ENCODE measurements around the gene PNMT.

Gene PNMT

DNA sequence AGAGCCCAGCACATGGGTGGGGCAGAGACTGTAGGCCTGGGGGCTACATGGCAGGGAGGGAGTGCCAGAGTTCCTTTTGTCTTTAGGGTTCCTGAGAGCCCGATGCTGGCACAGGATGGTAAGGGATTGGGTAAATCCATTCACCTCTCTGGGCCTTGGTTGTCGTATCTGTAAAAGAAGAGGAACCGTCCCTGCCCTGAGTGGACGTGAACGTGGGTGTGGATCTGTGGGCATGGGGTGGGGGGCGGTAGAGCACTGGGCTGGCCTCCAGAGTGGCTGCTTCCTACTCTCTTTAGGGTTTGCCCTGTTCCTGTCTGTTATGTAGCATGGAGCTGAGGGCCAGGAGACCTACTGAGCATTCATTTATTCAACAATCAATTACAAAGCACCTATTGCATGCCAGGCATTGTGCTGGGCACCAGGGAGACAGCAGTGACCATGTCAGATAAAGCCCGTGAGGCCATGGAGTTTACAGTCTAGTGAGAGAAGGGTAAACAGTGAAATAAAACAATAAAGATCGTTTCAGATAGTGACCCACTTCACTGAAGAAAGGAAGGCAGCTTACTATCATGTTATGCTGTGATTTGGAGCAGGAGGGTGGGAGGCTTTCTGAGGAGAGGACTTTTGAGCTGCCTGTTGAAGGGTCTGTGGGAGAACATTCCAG is 16.2 kb upstream of the PNMT start:
- no peak overlapping the region for H3K27ac ChIP-seq
- no peak for DNase-seq (ENCODE audit: low read depth, low spot score)

DNA sequence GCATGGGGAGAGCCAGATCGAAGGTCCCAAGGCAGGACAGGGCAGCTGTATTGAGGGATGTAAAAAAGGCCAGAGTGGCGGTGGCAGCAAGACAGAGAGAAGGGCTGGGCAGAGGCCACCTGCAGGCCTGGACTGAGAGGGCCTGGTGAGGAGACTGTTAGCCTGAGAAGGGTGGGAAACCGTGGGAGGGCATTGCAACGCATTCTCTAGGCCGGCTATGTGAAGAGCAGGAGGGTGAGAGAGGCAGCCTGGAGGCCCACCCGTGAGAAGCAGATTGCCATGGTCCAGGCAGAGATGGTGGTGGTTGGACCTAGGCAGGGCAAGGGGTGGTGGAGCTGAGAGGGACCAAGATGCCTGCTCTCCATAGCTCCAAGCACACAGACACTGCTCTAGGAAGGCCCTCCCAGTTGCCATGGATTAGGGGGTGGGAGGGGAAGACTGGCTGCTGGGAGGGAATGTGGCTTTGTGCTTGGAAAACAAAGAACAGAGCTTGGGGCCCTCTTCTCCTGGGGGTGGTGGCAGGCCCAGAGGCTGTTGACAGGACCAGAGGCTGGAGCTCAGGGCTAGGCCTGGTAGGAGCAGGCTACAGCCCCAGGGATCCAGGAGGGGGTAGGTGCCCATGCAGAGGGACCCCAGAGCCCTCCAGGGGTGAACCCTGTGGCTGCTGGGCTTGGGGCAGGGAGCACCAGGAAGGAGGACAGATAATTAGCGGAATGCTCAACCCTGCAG is 15.5 kb upstream of the PNMT start:
- H3K27ac ChIP-seq, result no peak overlapping the region
- DNase-seq (ENCODE audit: low read depth, low spot score), result no peak

DNA sequence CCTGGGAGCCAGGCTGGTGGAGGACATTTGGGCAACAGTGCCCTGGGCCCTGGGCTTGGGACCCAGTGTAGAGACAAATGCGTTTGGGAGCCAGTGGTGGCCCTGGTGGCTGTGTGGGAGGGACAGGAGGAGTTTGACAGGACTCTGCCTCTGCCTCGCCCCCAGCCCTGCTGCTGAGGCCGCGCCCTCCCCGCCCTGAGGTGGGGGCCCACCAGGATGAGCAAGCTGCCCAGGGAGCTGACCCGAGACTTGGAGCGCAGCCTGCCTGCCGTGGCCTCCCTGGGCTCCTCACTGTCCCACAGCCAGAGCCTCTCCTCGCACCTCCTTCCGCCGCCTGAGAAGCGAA is 15.0 kb upstream of the PNMT start:
- no peak overlapping the region for H3K27ac ChIP-seq
- no peak for DNase-seq (ENCODE audit: low read depth, low spot score)

DNA sequence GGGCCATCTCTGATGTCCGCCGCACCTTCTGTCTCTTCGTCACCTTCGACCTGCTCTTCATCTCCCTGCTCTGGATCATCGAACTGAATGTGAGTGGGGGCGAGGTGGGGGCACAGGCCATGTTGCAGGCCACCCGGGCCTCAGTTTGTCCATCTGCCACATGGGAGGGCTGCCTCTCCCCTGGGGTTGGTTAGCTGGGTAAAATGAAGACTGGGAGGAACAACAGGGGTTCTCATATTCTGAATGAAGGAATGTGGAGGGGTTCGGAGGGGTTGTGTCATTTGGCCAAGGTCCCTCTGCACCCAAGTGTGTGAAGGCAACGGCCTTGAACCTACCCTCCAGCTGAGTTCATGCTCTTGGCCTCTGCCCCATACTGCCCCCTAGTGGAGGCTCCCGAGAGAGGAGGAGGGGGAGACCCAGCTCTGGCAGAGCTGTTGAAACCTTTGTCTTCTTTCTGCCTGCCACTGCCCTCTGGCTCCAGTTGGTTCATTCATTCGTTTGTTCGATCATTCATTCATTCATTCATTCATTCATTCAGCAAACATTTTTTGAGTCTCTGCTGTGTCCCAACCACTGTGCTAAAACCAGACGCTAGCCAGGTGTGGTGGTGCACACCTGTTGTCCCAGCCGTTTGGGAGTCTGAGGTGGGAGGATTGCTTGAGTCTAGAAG is 14.5 kb upstream of the PNMT start:
- H3K27ac ChIP-seq, result no peak overlapping the region
- DNase-seq (ENCODE audit: low read depth, low spot score), result no peak

DNA sequence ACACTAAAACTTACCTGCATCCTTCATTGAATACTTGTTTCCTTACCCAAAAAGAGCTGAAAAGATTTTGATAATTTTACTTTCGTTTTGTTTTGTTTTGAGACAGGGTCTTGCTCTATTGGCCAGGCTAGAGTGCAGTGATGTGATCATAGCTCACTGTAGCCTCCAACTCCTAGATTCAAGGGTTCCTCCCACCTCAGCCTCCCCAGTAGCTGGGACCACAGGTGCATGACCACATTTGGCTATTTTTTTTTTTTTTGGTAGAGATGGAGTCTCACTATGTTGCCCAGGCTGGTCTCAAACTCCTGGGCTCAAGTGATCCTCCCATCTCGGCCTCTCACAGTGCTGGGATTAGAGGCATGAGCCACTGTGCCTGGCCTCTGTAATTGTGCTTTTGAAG is 13.1 kb upstream of the PNMT start:
- H3K27ac ChIP-seq, result no peak overlapping the region
- no peak for DNase-seq (ENCODE audit: low read depth, low spot score)

DNA sequence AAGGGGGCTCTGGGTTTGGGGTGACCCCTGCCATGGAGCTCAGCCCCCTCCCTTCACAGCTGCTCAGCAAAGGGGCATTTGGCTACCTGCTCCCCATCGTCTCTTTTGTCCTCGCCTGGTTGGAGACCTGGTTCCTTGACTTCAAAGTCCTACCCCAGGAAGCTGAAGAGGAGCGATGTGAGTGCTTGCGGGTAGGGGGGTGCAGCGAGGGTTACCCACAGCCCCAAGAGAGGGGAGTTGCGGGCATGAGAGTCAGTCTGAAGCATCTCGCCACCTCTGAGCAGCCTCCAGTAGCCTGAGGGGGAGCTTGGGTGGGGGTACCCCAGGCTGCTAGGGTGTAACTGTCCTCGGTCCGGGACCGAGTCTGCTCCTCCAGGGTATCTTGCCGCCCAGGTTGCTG is 9.9 kb upstream of the PNMT start:
- H3K27ac ChIP-seq, result no peak overlapping the region
- DNase-seq (ENCODE audit: low read depth, low spot score), result no peak

DNA sequence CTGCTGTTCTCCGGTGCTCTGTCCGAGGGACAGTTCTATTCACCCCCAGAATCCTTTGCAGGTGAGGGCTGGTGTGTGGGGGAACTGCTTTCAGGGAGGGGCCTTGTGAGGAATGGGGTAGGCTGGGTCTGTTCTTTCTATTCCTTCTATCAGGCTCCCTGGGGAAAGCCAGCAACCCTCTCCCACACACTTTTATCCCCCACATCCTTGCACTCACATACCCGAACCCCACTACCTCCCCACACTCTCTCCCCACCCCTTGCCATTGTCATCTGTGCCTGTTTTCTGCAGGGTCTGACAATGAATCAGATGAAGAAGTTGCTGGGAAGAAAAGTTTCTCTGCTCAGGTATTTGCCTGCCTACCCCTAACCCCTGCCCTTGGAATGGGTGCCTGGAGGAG is 9.5 kb upstream of the PNMT start:
- DNase-seq (ENCODE audit: low read depth, low spot score), result no peak
- no peak overlapping the region for H3K27ac ChIP-seq

DNA sequence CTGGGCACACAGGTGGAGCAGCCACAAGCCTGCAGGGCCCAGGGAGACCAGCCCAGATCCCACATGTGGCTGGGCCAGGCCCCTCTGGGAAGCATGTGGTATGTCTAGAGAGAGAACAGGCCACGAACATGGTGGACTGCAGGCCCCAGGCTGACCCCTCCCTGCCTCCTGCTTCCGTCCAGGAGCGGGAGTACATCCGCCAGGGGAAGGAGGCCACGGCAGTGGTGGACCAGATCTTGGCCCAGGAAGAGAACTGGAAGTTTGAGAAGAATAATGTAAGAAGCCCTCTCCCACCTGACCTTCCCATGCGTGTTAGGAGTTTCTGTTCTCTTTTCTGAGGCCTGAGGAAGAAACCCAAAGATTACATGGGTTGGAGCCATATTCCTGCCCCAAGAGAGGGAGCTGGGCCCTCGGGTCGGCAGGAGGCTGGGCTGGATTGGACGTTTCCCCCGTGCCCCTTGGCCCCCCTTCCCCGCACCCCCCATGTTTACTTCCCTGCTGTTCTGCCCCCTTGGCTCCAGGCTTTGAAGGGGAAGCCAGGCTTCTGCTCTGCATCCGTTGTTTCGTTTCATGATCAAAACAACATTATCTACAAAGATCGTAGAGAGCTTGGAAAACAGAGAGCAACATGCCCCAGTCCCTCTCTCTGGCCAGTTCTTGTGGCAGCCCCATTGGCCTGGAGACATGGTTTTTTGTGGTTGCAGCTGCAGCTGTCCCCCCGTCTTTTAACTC is 8.8 kb upstream of the PNMT start:
- no peak overlapping the region for H3K27ac ChIP-seq
- DNase-seq (ENCODE audit: low read depth, low spot score), result no peak

DNA sequence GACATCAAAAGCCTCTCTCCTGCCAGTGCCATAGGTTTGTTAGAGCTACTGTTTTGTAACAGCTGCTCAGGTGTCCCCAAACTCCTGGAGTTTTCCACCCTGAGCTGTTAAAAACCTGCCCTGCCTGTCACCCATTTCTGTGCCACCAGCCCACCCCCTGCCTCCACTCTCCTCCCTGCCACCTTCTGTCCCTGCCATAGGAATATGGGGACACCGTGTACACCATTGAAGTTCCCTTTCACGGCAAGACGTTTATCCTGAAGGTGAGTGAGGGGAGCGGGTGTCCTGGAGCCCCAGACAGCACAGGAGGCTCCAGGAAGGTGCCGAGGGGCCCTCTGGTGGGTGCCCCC is 8.3 kb upstream of the PNMT start:
- DNase-seq (ENCODE audit: low read depth, low spot score), result no peak
- no peak overlapping the region for H3K27ac ChIP-seq

DNA sequence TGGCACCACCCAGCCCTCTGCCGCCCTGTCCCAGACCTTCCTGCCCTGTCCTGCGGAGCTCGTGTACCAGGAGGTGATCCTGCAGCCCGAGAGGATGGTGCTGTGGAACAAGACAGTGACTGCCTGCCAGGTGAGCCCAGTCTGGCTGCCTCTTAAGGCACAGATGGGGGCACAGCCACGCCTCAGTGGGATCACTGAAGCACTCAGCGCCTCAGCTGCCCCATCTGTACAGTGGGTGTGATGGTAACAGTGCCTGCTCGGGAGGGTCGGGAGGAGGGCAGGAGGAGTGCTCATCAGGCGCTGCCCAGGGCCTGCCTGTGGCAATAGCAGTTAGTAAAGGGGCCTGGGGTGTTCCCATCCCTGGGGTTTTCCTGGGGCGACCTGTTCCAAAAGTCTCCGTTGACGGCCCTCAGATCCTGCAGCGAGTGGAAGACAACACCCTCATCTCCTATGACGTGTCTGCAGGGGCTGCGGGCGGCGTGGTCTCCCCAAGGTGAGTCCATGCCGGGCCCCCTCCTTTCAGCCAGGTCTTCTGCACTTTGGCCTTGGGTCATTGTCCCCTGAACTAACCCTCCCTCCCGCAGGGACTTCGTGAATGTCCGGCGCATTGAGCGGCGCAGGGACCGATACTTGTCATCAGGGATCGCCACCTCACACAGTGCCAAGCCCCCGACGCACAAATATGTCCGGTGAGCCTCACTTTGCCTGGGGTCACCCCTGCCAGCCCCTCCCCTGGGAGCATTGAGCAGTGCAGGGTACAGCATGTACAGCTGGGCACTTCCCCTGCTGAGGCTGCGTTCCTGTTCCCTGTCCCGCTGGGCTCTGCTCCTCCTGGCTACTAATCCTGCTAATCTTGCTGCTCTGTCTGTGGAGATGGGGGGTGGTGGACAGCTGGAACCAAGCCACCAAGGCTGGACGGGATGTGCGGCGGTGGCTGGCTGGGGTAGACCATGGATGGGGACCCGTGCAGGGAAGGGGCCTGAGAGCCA is 7.6 kb upstream of the PNMT start:
- no peak for DNase-seq (ENCODE audit: low read depth, low spot score)
- H3K27ac ChIP-seq, result no peak overlapping the region

DNA sequence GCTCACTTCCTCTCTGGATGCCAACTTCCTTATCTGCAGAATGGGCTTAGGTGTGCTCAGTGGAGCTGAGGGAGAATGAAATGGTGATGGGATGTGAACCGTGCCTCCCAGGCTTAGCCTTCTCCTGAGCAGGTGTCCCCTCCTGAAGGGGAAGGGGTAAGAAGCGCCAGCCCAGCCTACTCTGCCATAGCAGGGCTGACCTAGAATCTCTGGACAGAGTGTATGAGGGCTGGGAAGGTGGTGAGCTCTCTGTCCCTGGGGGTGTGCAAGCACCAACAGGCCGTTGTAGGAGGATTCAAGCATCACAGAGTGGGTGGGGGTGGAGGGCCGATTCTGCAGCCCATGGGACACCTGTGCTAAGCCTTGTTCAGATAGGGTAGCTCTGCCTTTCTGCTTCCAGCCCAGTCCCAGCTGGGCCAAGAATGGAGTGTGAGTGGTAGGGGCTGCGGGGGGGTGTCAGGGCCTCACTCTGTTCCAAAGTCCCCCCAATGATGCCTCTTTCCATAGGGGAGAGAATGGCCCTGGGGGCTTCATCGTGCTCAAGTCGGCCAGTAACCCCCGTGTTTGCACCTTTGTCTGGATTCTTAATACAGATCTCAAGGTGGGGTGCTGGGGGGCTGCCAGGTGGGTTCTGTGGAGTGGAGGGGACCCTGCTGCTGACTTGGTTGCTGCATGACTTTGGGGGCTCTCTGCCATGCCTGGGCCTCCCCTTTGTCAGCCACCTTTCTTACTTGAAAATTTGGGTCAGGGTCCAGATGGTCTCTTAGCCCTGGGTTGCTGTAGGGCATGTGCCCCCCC is 6.3 kb upstream of the PNMT start:
- H3K27ac ChIP-seq, result no peak overlapping the region
- DNase-seq (ENCODE audit: low read depth, low spot score), result no peak

DNA sequence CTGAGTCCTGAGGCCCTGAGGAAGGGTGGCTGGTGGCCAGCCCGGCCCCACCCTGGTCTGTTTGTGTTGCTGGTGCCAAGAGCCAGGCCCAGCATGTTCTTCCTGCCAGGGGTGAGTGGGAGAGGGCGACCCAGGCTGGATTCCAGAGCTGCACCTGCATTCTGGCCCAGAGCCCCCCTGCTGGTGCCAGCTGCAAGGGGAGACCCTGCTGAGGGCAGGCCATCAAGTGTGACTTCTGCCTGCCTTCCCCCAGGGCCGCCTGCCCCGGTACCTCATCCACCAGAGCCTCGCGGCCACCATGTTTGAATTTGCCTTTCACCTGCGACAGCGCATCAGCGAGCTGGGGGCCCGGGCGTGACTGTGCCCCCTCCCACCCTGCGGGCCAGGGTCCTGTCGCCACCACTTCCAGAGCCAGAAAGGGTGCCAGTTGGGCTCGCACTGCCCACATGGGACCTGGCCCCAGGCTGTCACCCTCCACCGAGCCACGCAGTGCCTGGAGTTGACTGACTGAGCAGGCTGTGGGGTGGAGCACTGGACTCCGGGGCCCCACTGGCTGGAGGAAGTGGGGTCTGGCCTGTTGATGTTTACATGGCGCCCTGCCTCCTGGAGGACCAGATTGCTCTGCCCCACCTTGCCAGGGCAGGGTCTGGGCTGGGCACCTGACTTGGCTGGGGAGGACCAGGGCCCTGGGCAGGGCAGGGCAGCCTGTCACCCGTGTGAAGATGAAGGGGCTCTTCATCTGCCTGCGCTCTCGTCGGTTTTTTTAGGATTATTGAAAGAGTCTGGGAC is 5.5 kb upstream of the PNMT start:
- DNase-seq (ENCODE audit: low read depth, low spot score), result no peak
- no peak overlapping the region for H3K27ac ChIP-seq

DNA sequence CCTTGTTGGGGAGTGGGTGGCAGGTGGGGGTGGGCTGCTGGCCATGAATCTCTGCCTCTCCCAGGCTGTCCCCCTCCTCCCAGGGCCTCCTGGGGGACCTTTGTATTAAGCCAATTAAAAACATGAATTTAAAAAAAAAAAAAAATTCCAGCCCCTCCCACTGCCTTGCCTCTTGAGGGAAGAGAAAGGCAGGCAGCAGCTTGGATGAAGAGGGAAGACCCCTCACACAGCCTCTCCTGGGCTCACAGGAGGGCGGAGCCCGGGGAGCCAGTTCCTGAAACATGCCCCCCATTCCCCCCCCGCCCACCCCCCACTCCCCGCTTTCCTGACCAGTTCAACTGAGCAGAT is 4.9 kb upstream of the PNMT start:
- DNase-seq (ENCODE audit: low read depth, low spot score), result no peak
- H3K27ac ChIP-seq, result no peak overlapping the region

DNA sequence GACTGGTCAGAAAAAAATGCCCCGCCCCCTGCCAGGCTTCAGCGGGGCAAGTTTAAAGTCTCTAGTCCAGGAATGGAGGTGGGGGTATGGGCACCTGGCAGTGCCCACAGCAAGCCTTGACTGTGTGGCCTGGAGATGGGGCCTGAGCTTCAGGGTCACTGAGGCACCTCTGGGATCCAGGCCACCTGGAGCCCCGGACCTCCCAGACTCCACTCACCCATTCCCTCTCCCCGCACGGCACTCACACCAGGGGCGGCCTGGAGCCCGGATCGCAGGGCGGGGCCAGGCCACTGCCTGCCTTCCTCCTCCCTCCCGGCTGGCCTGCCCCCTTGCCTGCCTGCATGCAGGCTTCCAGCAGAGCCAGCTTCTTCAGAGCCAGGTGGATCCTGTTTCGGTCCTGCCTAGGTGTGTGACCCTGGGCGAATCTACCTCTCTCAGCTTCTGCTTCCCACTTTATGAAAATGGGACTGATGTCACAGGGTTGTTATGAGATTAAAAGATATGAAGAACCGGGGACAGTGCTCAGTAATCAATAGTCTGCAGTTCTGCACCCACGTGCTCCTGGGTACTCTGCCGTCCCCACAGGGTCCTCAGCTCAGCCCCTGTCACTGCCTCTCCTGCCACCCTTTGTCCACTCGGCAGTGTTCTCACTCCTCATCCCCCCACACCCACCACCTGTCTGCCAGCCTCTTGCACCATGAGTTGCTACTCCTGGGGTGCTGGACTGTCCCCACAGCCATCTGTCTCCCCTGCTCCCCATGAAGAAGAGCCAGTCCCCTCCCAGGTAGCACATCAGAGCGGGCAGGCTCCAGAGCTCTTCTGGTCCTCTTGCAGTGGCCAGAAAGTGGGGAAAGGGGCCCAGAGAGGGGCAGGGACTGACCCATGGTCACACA is 4.3 kb upstream of the PNMT start:
- H3K27ac ChIP-seq, result no peak overlapping the region
- no peak for DNase-seq (ENCODE audit: low read depth, low spot score)

DNA sequence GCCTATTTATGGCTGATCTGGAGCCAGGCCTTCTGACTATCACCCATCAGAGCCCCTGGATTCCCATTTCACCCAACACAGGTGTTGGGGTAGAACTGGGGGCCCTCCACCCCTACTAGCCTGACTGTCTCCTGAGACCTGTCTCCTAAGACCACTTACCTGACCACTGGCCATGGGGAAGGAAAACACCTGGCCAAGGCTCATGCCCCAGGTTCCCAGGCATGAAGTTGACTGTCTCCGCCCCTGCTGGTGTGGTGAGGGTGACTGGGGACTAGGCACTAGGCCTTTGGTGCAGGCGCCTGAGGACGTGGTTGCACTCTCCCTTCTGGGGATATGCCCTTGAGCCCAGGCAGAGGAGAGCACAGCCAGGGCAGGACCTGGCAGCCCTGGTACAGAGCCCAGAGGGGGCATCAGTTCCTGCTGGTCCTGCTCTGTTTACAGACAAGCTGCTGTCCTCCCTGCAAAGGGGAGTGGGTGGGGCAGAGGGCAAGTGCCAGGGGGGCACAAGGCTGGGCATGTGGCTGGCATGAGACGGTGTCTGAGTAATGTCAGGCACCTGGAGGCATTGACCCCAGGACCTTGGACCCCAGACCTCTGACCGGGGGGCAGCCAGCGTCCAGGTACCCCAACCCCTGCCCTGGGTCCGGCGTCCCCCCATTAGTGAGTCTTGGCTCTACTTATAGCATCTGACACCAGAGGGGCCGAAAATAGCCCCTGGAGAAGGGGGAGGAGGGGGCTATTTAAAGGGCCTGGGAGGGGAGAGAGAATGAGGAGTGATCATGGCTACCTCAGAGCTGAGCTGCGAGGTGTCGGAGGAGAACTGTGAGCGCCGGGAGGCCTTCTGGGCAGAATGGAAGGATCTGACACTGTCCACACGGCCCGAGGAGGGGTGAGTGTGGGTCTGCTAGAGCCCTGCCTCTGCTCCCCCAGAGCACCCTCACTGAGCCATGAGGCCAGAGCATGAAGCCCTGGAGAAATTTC is 3.4 kb upstream of the PNMT start, which contains the start of gene TCAP:
TSS of gene TCAP (plus strand) at position 769 of the 981 bp plus-strand sequence. CDS start at position 780, 11 bp downstream.
- no peak within 1 kb of the TSS for H3K27ac ChIP-seq
- DNase-seq (ENCODE audit: low read depth, low spot score), result no peak

DNA sequence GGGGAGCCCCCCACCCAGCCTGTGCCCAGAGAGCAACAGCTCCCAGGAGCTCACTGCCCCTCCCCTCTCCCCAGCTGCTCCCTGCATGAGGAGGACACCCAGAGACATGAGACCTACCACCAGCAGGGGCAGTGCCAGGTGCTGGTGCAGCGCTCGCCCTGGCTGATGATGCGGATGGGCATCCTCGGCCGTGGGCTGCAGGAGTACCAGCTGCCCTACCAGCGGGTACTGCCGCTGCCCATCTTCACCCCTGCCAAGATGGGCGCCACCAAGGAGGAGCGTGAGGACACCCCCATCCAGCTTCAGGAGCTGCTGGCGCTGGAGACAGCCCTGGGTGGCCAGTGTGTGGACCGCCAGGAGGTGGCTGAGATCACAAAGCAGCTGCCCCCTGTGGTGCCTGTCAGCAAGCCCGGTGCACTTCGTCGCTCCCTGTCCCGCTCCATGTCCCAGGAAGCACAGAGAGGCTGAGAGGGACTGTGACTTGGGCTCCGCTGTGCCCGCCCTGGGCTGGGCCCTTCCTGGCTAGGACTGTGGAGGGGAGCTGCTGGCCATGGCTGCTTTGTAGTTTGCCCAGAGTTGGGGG is 2.5 kb upstream of the PNMT start:
- no peak overlapping the region for H3K27ac ChIP-seq
- no peak for DNase-seq (ENCODE audit: low read depth, low spot score)
